ENCODE data around the gene PHLDA3.
"Not testable (repeated sequence)": the region's sequence is repeated elsewhere in the genome, so short reads cannot be mapped to it uniquely, and the experiment has no call there.

PHLDA3 gene

GRCh38 chr1:201503397-201504176 is 34.6 kb upstream of the PHLDA3 start:
- peak; percentile 58 for DNase-seq

GRCh38 chr1:201502511-201502857 is 33.5 kb upstream of the PHLDA3 start:
- DNase-seq = no peak

- DNase-seq = peak; percentile 92
Measured at GRCh38 chr1:201501812-201502510, 33.0 kb upstream of the PHLDA3 start.

GRCh38 chr1:201501144-201501543 is 32.2 kb upstream of the PHLDA3 start:
- no peak for DNase-seq

- no peak for DNase-seq
Measured at GRCh38 chr1:201500670-201501120, 31.7 kb upstream of the PHLDA3 start.

- DNase-seq = no peak
Measured at GRCh38 chr1:201499795-201500669, 31.0 kb upstream of the PHLDA3 start.

GRCh38 chr1:201499191-201499590 is 30.2 kb upstream of the PHLDA3 start:
- DNase-seq = no peak

- no peak for DNase-seq
Measured at GRCh38 chr1:201498621-201499020, 29.6 kb upstream of the PHLDA3 start.

- no peak for DNase-seq
Measured at GRCh38 chr1:201497935-201498509, 29.0 kb upstream of the PHLDA3 start.

- peak; percentile 76 for DNase-seq
Measured at GRCh38 chr1:201496296-201496690, 27.3 kb upstream of the PHLDA3 start.

- DNase-seq = peak; percentile 92
Measured at GRCh38 chr1:201495551-201496295, 26.7 kb upstream of the PHLDA3 start.

GRCh38 chr1:201493757-201494617 is 25.0 kb upstream of the PHLDA3 start:
- DNase-seq = peak; percentile 17

- DNase-seq = not testable (repeated sequence)
Measured at GRCh38 chr1:201493026-201493656, 24.2 kb upstream of the PHLDA3 start.

- no peak for DNase-seq
Measured at GRCh38 chr1:201491896-201492511, 23.0 kb upstream of the PHLDA3 start.

- DNase-seq = no peak
Measured at GRCh38 chr1:201490708-201491131, 21.7 kb upstream of the PHLDA3 start.

- DNase-seq = no peak
Measured at GRCh38 chr1:201489643-201490261, 20.8 kb upstream of the PHLDA3 start.

- no peak for DNase-seq
Measured at GRCh38 chr1:201488830-201489589, 20.0 kb upstream of the PHLDA3 start.

GRCh38 chr1:201487742-201488141 is 18.8 kb upstream of the PHLDA3 start:
- no peak for DNase-seq

- DNase-seq = no peak
Measured at GRCh38 chr1:201486187-201486586, 17.2 kb upstream of the PHLDA3 start.
